HEK293 (cell line): Measurements from ENCODE around the gene PHRF1.

Source experiments
- CTCF ChIA-PET: fragments of 350-600 bp; formaldehyde crosslinking; extraction: SDS; loops from one replicate; lab custom pipeline; 2021; ENCODE audit warnings: antibody characterized with exemption; lab: Yijun Ruan, JAX
- POLR2A ChIA-PET: fragments of 300-600 bp; formaldehyde crosslinking; extraction: SDS; loops from one replicate; lab custom pipeline; 2020; ENCODE audit warnings: antibody characterized with exemption, inconsistent platforms; lab: Yijun Ruan, JAX
- H3K27ac ChIP-seq: fragments of 200-500 bp; sonication (Bioruptor generic); 2 replicates; pipeline ENCODE4 v1.5.1; 2014; ENCODE audit warnings: low read depth, low read length, control low read depth, inconsistent platforms; ENCODE audit errors: extremely low read depth
- H3K36me3 ChIP-seq, 2 experiments: fragments of 200-500 bp in 1 of 2; sonication (Bioruptor generic) in 1 of 2; 1 replicate in 1 of 2; 2 replicates in 1 of 2; pipeline ENCODE4 v1.5.1; 2014 to 2017; ENCODE audit warnings: inconsistent platforms in 2 of 2, low read length in 2 of 2; ENCODE audit not compliant: control insufficient read depth in 2 of 2, insufficient read depth in 1 of 2
- H3K4me1 ChIP-seq: fragments of 200-500 bp; sonication (Bioruptor generic); 2 replicates; pipeline ENCODE4 v1.5.1; 2014; ENCODE audit warnings: mild to moderate bottlenecking, low read length, inconsistent platforms; ENCODE audit not compliant: control insufficient read depth, insufficient read depth
- H3K4me3 ChIP-seq: 2 replicates; pipeline ENCODE4 v1.5.1; 2011; ENCODE audit warnings: low read depth, mild to moderate bottlenecking, control low read depth, low read length, moderate library complexity
- H3K9me3 ChIP-seq: fragments of 200-500 bp; sonication (Bioruptor generic); 2 replicates; pipeline ENCODE4 v1.5.1; 2014; ENCODE audit warnings: low read depth, low read length, inconsistent platforms; ENCODE audit not compliant: control insufficient read depth, insufficient read depth
- ELK4 ChIP-seq: IDR thresholded peaks from 2 replicates; pipeline ENCODE4 v1.6.1; 2011; ENCODE audit warnings: mild to moderate bottlenecking, low read depth, low read length, borderline replicate concordance
- IKZF3 ChIP-seq: fragments of 450-650 bp; IDR thresholded peaks from 2 replicates; pipeline ENCODE4 v1.5.0; 2018; ENCODE audit warnings: missing biosample characterization, mild to moderate bottlenecking, missing genetic modification characterization, moderate library complexity
- KLF10 ChIP-seq: fragments of 450-650 bp; IDR thresholded peaks from 2 replicates; pipeline ENCODE4 v1.5.1; 2018; ENCODE audit warnings: missing biosample characterization, mild to moderate bottlenecking, missing genetic modification characterization
- OSR2 ChIP-seq: fragments of 450-650 bp; formaldehyde crosslinking; IDR thresholded peaks from 2 replicates; pipeline ENCODE4 v1.5.1; 2016; ENCODE audit warnings: missing biosample characterization, missing genetic modification characterization
- PATZ1 ChIP-seq: fragments of 450-650 bp; formaldehyde crosslinking; IDR thresholded peaks from 2 replicates; pipeline ENCODE4 v1.5.1; 2016; ENCODE audit warnings: missing biosample characterization, missing genetic modification characterization
- PRDM10 ChIP-seq: fragments of 450-650 bp; formaldehyde crosslinking; IDR thresholded peaks from 2 replicates; pipeline ENCODE4 v1.5.1; 2016; ENCODE audit warnings: missing biosample characterization, missing genetic modification characterization
- SCRT2 ChIP-seq: fragments of 450-650 bp; formaldehyde crosslinking; IDR thresholded peaks from 2 replicates; pipeline ENCODE4 v1.5.1; 2016; ENCODE audit warnings: missing biosample characterization, missing genetic modification characterization
- SP2 ChIP-seq: fragments of 450-650 bp; formaldehyde crosslinking; IDR thresholded peaks from 2 replicates; pipeline ENCODE4 v1.5.1; 2016; ENCODE audit warnings: missing biosample characterization, missing genetic modification characterization
- TRIM28 ChIP-seq: IDR thresholded peaks from 2 replicates; pipeline ENCODE4 v1.6.1; 2011; ENCODE audit warnings: low read length, control low read depth, borderline replicate concordance
- YY2 ChIP-seq: fragments of 450-650 bp; formaldehyde crosslinking; IDR thresholded peaks from 2 replicates; pipeline ENCODE4 v1.5.1; 2016; ENCODE audit warnings: missing biosample characterization, missing genetic modification characterization
- ZNF146 ChIP-seq: fragments of 450-650 bp; formaldehyde crosslinking; IDR thresholded peaks from 2 replicates; pipeline ENCODE4 v1.5.1; 2016; ENCODE audit warnings: missing biosample characterization, missing genetic modification characterization
- ZNF223 ChIP-seq: fragments of 450-650 bp; formaldehyde crosslinking; IDR thresholded peaks from 2 replicates; pipeline ENCODE4 v1.5.1; 2016; ENCODE audit warnings: missing biosample characterization, missing genetic modification characterization
- ZNF302 ChIP-seq: fragments of 450-650 bp; formaldehyde crosslinking; IDR thresholded peaks from 2 replicates; pipeline ENCODE4 v1.5.1; 2016; ENCODE audit warnings: missing biosample characterization, missing genetic modification characterization, low read depth
- ZNF335 ChIP-seq: fragments of 450-650 bp; formaldehyde crosslinking; conservative IDR thresholded peaks from 2 replicates; pipeline ENCODE4 v1.5.1; 2016; ENCODE audit warnings: missing biosample characterization, missing genetic modification characterization
- ZNF416 ChIP-seq: fragments of 450-650 bp; formaldehyde crosslinking; IDR thresholded peaks from 2 replicates; pipeline ENCODE4 v1.5.1; 2016; ENCODE audit warnings: missing biosample characterization, missing genetic modification characterization
- ZNF530 ChIP-seq: fragments of 450-650 bp; formaldehyde crosslinking; IDR thresholded peaks from 2 replicates; pipeline ENCODE4 v1.5.1; 2016; ENCODE audit warnings: low read depth, missing biosample characterization, missing genetic modification characterization
- ZNF548 ChIP-seq: fragments of 450-650 bp; formaldehyde crosslinking; IDR thresholded peaks from 2 replicates; pipeline ENCODE4 v1.5.1; 2016; ENCODE audit warnings: missing biosample characterization, missing genetic modification characterization
- ZNF549 ChIP-seq: fragments of 450-650 bp; IDR thresholded peaks from 2 replicates; pipeline ENCODE4 v1.5.1; 2018; ENCODE audit warnings: missing biosample characterization, missing genetic modification characterization, mild to moderate bottlenecking, inconsistent platforms, moderate library complexity
- ZNF596 ChIP-seq: fragments of 450-650 bp; IDR thresholded peaks from 2 replicates; pipeline ENCODE4 v1.5.0; 2018; ENCODE audit warnings: missing biosample characterization, mild to moderate bottlenecking, missing genetic modification characterization, moderate library complexity
- ZNF692 ChIP-seq: fragments of 450-650 bp; formaldehyde crosslinking; IDR thresholded peaks from 2 replicates; pipeline ENCODE4 v1.5.1; 2016; ENCODE audit warnings: missing biosample characterization, missing genetic modification characterization
- ZNF701 ChIP-seq: fragments of 450-650 bp; formaldehyde crosslinking; IDR thresholded peaks from 2 replicates; pipeline ENCODE4 v1.5.1; 2016; ENCODE audit warnings: missing biosample characterization, missing genetic modification characterization
- ZNF707 ChIP-seq: fragments of 450-650 bp; formaldehyde crosslinking; IDR thresholded peaks from 2 replicates; pipeline ENCODE4 v1.5.1; 2016; ENCODE audit warnings: missing biosample characterization, missing genetic modification characterization
- ZNF837 ChIP-seq: fragments of 450-650 bp; formaldehyde crosslinking; IDR thresholded peaks from 2 replicates; pipeline ENCODE4 v1.5.1; 2016; ENCODE audit warnings: missing biosample characterization, missing genetic modification characterization
- TF ChIP-seq, protein P1 (sequence below): fragments of 450-650 bp; IDR thresholded peaks from 2 replicates; pipeline ENCODE4 v1.5.1; 2018; ENCODE audit warnings: missing biosample characterization, mild to moderate bottlenecking, missing genetic modification characterization

The PHRF1 gene

GRCh38 chr11:625636-626268 is 49.5 kb downstream of the PHRF1 start:
- no peak overlapping the region for H3K4me3 ChIP-seq
- H3K27ac ChIP-seq: no peak overlapping the region
- POLR2A ChIA-PET: no interaction called here
- no peaks in the 10 kb centered on the region for H3K4me1 ChIP-seq
- TF ChIP-seq ELK4: no peak
- no peak for TF ChIP-seq ZNF837 (tag by site-specific recombination)
- no peak for TF ChIP-seq ZNF416 (tag by site-specific recombination)
- TF ChIP-seq ZNF549 (tag by site-specific recombination): no peak
- TF ChIP-seq ZNF548 (tag by site-specific recombination): no peak
- no peak for TF ChIP-seq SP2 (tag by site-specific recombination)
- no peak for TF ChIP-seq IKZF3 (tag by site-specific recombination)
- TF ChIP-seq ZNF146 (tag by site-specific recombination): no peak
- no peak for TF ChIP-seq SCRT2
- no peak for TF ChIP-seq ZNF701 (tag by site-specific recombination)
- no peak for TF ChIP-seq ZNF223 (tag by site-specific recombination)
- TF ChIP-seq PATZ1: no peak
- TF ChIP-seq, all 188 proteins: peak for 0
- CTCF ChIA-PET: no interaction called here
- Histone ChIP-seq H3K9me3 (no peaks in the 10 kb centered on the region), H3K36me3 (peaks cover 0 to 3% of the 10 kb centered on the region in 2 experiments; a peak in 2 of 3 replicates)

- CTCF ChIA-PET: no interaction called here
- Histone ChIP-seq H3K4me1 (no peaks in the 10 kb centered on the region), H3K4me3 (no peak within 1 kb of the TSS), H3K9me3 (no peaks in the 10 kb centered on the region), H3K36me3 (peaks cover 0 to 3% of the 10 kb centered on the region in 2 experiments; a peak in 2 of 3 replicates), H3K27ac (no peak within 1 kb of the TSS)
- POLR2A ChIA-PET: no interaction called here
- TF ChIP-seq YY2 (tag by site-specific recombination): no peak
- no peak for TF ChIP-seq PRDM10 (tag by site-specific recombination)
- TF ChIP-seq TRIM28: no peak
- TF ChIP-seq, protein P1, sequence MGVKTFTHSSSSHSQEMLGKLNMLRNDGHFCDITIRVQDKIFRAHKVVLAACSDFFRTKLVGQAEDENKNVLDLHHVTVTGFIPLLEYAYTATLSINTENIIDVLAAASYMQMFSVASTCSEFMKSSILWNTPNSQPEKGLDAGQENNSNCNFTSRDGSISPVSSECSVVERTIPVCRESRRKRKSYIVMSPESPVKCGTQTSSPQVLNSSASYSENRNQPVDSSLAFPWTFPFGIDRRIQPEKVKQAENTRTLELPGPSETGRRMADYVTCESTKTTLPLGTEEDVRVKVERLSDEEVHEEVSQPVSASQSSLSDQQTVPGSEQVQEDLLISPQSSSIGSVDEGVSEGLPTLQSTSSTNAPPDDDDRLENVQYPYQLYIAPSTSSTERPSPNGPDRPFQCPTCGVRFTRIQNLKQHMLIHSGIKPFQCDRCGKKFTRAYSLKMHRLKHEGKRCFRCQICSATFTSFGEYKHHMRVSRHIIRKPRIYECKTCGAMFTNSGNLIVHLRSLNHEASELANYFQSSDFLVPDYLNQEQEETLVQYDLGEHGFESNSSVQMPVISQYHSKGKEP (tag by site-specific recombination): no peak
- no peak for TF ChIP-seq OSR2 (tag by site-specific recombination)
- TF ChIP-seq ZNF707: no peak
- TF ChIP-seq ZNF335 (tag by site-specific recombination): no peak
- TF ChIP-seq ZNF302 (tag by site-specific recombination): no peak
- no peak for TF ChIP-seq KLF10 (tag by site-specific recombination)
- TF ChIP-seq ZNF692 (tag by site-specific recombination): no peak
- TF ChIP-seq ZNF530: no peak
- no peak for TF ChIP-seq ZNF596 (tag by site-specific recombination)
Measured at GRCh38 chr11:626475-627307, 50.4 kb downstream of the PHRF1 start, which contains the start of gene SCT. Gene SCT, minus strand, starts transcription at chr11:627181. Its CDS starts 38 bp downstream, at chr11:627143.
